HEK293 (cell line): ENCODE data around the gene GALNT16.
A peak's percentile ranks its signal among the peaks of the same experiment; 100 is the strongest.

ENCODE experiments used
- CTCF ChIA-PET: fragments of 350-600 bp; formaldehyde crosslinking; extraction: SDS; loops from one replicate; lab custom pipeline; 2021; ENCODE audit warnings: antibody characterized with exemption; lab: Yijun Ruan, JAX
- POLR2A ChIA-PET: fragments of 300-600 bp; formaldehyde crosslinking; extraction: SDS; loops from one replicate; lab custom pipeline; 2020; ENCODE audit warnings: antibody characterized with exemption, inconsistent platforms; lab: Yijun Ruan, JAX
- H3K27ac ChIP-seq: fragments of 200-500 bp; sonication (Bioruptor generic); 2 replicates; pipeline ENCODE4 v1.5.1; 2014; ENCODE audit warnings: low read depth, low read length, control low read depth, inconsistent platforms; ENCODE audit errors: extremely low read depth
- H3K36me3 ChIP-seq, 2 experiments: fragments of 200-500 bp in 1 of 2; sonication (Bioruptor generic) in 1 of 2; 1 replicate in 1 of 2; 2 replicates in 1 of 2; pipeline ENCODE4 v1.5.1; 2014 to 2017; ENCODE audit warnings: inconsistent platforms in 2 of 2, low read length in 2 of 2; ENCODE audit not compliant: control insufficient read depth in 2 of 2, insufficient read depth in 1 of 2
- H3K4me1 ChIP-seq: fragments of 200-500 bp; sonication (Bioruptor generic); 2 replicates; pipeline ENCODE4 v1.5.1; 2014; ENCODE audit warnings: mild to moderate bottlenecking, low read length, inconsistent platforms; ENCODE audit not compliant: control insufficient read depth, insufficient read depth
- H3K4me3 ChIP-seq: 2 replicates; pipeline ENCODE4 v1.5.1; 2011; ENCODE audit warnings: low read depth, mild to moderate bottlenecking, control low read depth, low read length, moderate library complexity
- H3K9me3 ChIP-seq: fragments of 200-500 bp; sonication (Bioruptor generic); 2 replicates; pipeline ENCODE4 v1.5.1; 2014; ENCODE audit warnings: low read depth, low read length, inconsistent platforms; ENCODE audit not compliant: control insufficient read depth, insufficient read depth
- KLF16 ChIP-seq: fragments of 450-650 bp; formaldehyde crosslinking; IDR thresholded peaks from 2 replicates; pipeline ENCODE4 v1.5.1; 2017; ENCODE audit warnings: missing biosample characterization, missing genetic modification characterization
- SCRT2 ChIP-seq: fragments of 450-650 bp; formaldehyde crosslinking; IDR thresholded peaks from 2 replicates; pipeline ENCODE4 v1.5.1; 2016; ENCODE audit warnings: missing biosample characterization, missing genetic modification characterization
- SETDB1 ChIP-seq: IDR thresholded peaks from one replicate; pipeline ENCODE4 v1.6.1; 2017; ENCODE audit warnings: mild to moderate bottlenecking, low read length, moderate library complexity, mixed read lengths; ENCODE audit not compliant: insufficient read length
- ZBTB17 ChIP-seq: fragments of 450-650 bp; formaldehyde crosslinking; IDR thresholded peaks from 2 replicates; pipeline ENCODE4 v1.5.1; 2016; ENCODE audit warnings: missing biosample characterization, missing genetic modification characterization
- ZBTB21 ChIP-seq: fragments of 450-650 bp; formaldehyde crosslinking; IDR thresholded peaks from 2 replicates; pipeline ENCODE4 v1.5.1; 2017; ENCODE audit warnings: missing biosample characterization, missing genetic modification characterization
- ZNF274 ChIP-seq, 2 experiments: fragments of 200-500 bp in 1 of 2; fragments of 450-650 bp in 1 of 2; sonication (Bioruptor generic) in 1 of 2; formaldehyde crosslinking in 1 of 2; IDR thresholded peaks; 2 replicates each; pipeline versions ENCODE4 v1.5.1 to v1.6.1; 2014 to 2016; ENCODE audit warnings: borderline replicate concordance in 1 of 2, inconsistent platforms in 1 of 2, low read length in 1 of 2, missing biosample characterization in 1 of 2, missing genetic modification characterization in 1 of 2
- ZNF366 ChIP-seq: fragments of 450-650 bp; formaldehyde crosslinking; conservative IDR thresholded peaks from 2 replicates; pipeline ENCODE4 v1.5.1; 2016; ENCODE audit warnings: missing biosample characterization, missing genetic modification characterization
- ZNF394 ChIP-seq: fragments of 450-650 bp; formaldehyde crosslinking; IDR thresholded peaks from 2 replicates; pipeline ENCODE4 v1.5.1; 2016; ENCODE audit warnings: missing biosample characterization, missing genetic modification characterization, mild to moderate bottlenecking, moderate library complexity, borderline replicate concordance
- ZNF426 ChIP-seq: fragments of 450-650 bp; formaldehyde crosslinking; IDR thresholded peaks from 2 replicates; pipeline ENCODE4 v1.5.1; 2017; ENCODE audit warnings: missing biosample characterization, missing genetic modification characterization, mild to moderate bottlenecking, inconsistent platforms, moderate library complexity
- ZNF555 ChIP-seq: fragments of 450-650 bp; formaldehyde crosslinking; conservative IDR thresholded peaks from 2 replicates; pipeline ENCODE4 v1.5.1; 2017; ENCODE audit warnings: missing biosample characterization, mild to moderate bottlenecking, missing genetic modification characterization, inconsistent platforms
- ZNF629 ChIP-seq: fragments of 450-650 bp; formaldehyde crosslinking; IDR thresholded peaks from 2 replicates; pipeline ENCODE4 v1.5.1; 2017; ENCODE audit warnings: missing biosample characterization, missing genetic modification characterization
- TF ChIP-seq, protein P1 (sequence below): fragments of 450-650 bp; formaldehyde crosslinking; conservative IDR thresholded peaks from 2 replicates; pipeline ENCODE4 v1.5.1; 2016; ENCODE audit warnings: low read depth, missing biosample characterization, missing genetic modification characterization
- TF ChIP-seq, protein P2 (sequence below): fragments of 450-650 bp; formaldehyde crosslinking; IDR thresholded peaks from 2 replicates; pipeline ENCODE4 v1.5.1; 2017; ENCODE audit warnings: missing biosample characterization, missing genetic modification characterization
- TF ChIP-seq, protein P3 (sequence below): fragments of 450-650 bp; formaldehyde crosslinking; IDR thresholded peaks from 2 replicates; pipeline ENCODE4 v1.5.1; 2016; ENCODE audit warnings: missing biosample characterization, missing genetic modification characterization, low read depth

Gene GALNT16

DNA sequence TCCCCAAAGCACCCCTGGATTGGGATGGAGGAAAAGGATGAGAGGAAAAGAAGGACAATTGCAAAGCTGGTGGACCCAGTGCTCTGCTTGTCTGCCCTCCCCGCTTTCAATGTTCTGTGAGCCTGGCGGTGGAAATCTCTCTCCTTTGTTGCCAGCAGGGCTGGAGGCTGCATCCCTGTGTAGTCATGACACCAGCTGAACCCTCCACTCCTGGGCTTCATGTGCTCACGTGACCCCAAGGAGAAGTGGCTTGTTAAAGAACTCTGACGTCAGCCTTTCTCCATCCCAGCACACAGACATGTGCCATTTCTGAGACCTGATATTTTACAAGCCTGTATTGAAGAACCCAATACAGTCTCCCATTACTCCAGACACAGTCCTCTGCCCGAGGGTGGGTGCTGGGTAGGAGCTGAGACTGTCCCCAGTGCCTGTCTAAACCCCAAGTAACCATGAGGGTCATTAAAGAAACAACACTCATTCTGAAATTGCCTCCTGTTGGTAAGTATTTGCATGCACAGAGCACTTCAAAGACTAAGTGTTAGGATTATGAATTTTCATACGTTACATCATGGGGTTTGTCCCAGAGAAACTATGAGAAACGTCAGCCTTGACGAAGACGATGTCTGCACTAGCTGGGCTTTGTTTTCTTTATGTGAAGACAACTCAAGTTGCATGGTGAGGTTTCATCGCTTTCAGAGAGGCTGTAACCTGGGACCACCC lies 21.7 kb downstream of the GALNT16 start:
- POLR2A ChIA-PET, result no interaction called here
- no peak overlapping the region for H3K4me3 ChIP-seq

DNA sequence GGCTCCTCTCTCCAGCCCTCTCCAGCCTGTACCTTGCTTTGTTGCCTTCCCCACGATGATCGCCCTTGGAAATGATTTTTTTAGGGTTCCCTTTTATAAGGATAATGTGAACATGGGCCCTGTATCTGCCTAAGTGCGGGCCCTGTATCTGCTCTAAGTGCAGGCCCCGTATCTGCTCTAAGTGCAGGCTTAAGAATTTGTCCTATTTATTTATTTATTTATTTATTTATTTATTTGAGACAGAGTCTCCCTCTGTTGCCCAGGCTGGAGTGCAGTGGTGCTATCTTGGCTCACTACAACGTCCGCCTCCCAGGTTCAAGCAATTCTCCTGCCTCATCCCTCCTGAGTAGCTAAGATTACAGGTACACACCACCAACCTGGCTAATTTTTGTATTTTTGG lies 22.5 kb downstream of the GALNT16 start:
- Histone ChIP-seq H3K4me3 (no peak overlapping the region), H3K36me3 (no peaks in the 10 kb centered on the region)
- ChIA-PET CTCF (interaction anchor here (2.2 kb wide), 1 partner anchor 22 kb away, joined by 8 read pairs; the partner anchor contains the start of gene GALNT16), POLR2A (no interaction called here)
- no peak for TF ChIP-seq KLF16
- TF ChIP-seq ZNF274 (IDR thresholded peaks at IDR 0.05; ENCODE audit: low read length), result no peak
- TF ChIP-seq ZNF274 (tag by site-specific recombination; IDR thresholded peaks at IDR 0.05; ENCODE audit: borderline replicate concordance), result no peak
- peak; percentile 39; the same call in 1 of the 2 replicates for TF ChIP-seq ZNF426 (tag by site-specific recombination)
- peak; percentile 58; the same call in 1 of the 2 replicates for TF ChIP-seq ZNF394
- TF ChIP-seq ZNF555 (tag by site-specific recombination), result 0 out of 2 replicates have a peak, but pooled peaks have one; percentile 13
- TF ChIP-seq, protein P1, sequence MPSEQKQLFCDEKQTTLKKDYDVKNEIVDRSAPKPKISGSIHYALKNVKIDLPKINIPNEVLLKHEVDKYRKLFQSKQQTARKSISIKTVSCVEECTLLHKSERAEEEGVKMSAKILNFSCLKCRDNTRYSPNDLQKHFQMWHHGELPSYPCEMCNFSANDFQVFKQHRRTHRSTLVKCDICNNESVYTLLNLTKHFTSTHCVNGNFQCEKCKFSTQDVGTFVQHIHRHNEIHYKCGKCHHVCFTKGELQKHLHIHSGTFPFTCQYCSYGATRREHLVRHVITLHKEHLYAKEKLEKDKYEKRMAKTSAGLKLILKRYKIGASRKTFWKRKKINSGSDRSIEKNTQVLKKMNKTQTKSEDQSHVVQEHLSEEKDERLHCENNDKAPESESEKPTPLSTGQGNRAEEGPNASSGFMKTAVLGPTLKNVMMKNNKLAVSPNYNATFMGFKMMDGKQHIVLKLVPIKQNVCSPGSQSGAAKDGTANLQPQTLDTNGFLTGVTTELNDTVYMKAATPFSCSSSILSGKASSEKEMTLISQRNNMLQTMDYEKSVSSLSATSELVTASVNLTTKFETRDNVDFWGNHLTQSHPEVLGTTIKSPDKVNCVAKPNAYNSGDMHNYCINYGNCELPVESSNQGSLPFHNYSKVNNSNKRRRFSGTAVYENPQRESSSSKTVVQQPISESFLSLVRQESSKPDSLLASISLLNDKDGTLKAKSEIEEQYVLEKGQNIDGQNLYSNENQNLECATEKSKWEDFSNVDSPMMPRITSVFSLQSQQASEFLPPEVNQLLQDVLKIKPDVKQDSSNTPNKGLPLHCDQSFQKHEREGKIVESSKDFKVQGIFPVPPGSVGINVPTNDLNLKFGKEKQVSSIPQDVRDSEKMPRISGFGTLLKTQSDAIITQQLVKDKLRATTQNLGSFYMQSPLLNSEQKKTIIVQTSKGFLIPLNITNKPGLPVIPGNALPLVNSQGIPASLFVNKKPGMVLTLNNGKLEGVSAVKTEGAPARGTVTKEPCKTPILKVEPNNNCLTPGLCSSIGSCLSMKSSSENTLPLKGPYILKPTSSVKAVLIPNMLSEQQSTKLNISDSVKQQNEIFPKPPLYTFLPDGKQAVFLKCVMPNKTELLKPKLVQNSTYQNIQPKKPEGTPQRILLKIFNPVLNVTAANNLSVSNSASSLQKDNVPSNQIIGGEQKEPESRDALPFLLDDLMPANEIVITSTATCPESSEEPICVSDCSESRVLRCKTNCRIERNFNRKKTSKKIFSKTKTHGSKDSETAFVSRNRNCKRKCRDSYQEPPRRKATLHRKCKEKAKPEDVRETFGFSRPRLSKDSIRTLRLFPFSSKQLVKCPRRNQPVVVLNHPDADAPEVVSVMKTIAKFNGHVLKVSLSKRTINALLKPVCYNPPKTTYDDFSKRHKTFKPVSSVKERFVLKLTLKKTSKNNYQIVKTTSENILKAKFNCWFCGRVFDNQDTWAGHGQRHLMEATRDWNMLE (tag by site-specific recombination), result peak; percentile 49; the same call in 1 of the 2 replicates
- TF ChIP-seq, all 188 proteins: peak for 4
- no peaks in the 10 kb centered on the region for H3K9me3 ChIP-seq
- no peak overlapping the region for H3K27ac ChIP-seq
- H3K4me1 ChIP-seq, result no peaks in the 10 kb centered on the region

More for the DNA sequence above, 21.7 kb downstream of the GALNT16 start:
- Histone ChIP-seq H3K9me3 (no peaks in the 10 kb centered on the region), H3K27ac (no peak overlapping the region), H3K36me3 (no peaks in the 10 kb centered on the region), H3K4me1 (no peaks in the 10 kb centered on the region)
- TF ChIP-seq, protein P2, sequence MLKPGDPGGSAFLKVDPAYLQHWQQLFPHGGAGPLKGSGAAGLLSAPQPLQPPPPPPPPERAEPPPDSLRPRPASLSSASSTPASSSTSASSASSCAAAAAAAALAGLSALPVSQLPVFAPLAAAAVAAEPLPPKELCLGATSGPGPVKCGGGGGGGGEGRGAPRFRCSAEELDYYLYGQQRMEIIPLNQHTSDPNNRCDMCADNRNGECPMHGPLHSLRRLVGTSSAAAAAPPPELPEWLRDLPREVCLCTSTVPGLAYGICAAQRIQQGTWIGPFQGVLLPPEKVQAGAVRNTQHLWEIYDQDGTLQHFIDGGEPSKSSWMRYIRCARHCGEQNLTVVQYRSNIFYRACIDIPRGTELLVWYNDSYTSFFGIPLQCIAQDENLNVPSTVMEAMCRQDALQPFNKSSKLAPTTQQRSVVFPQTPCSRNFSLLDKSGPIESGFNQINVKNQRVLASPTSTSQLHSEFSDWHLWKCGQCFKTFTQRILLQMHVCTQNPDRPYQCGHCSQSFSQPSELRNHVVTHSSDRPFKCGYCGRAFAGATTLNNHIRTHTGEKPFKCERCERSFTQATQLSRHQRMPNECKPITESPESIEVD (tag by site-specific recombination), result no peak
- TF ChIP-seq ZBTB17 (tag by site-specific recombination) (peak; percentile 40; the same call in 1 of the 2 replicates), ZNF366 (tag by site-specific recombination) (0 out of 2 replicates have a peak, but pooled peaks have one; percentile 20), SETDB1 (no peak), SCRT2 (no peak), ZBTB21 (tag by site-specific recombination) (0 out of 2 replicates have a peak, but pooled peaks have one; percentile 61), ZNF629 (peak; percentile 69)
- TF ChIP-seq, protein P3, sequence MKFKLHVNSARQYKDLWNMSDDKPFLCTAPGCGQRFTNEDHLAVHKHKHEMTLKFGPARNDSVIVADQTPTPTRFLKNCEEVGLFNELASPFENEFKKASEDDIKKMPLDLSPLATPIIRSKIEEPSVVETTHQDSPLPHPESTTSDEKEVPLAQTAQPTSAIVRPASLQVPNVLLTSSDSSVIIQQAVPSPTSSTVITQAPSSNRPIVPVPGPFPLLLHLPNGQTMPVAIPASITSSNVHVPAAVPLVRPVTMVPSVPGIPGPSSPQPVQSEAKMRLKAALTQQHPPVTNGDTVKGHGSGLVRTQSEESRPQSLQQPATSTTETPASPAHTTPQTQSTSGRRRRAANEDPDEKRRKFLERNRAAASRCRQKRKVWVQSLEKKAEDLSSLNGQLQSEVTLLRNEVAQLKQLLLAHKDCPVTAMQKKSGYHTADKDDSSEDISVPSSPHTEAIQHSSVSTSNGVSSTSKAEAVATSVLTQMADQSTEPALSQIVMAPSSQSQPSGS, result peak; percentile 87
- CTCF ChIA-PET, result interaction anchor here (2.2 kb wide), 1 partner anchor 21 kb away, joined by 8 read pairs; the partner anchor contains the start of gene GALNT16
